Measurements from ENCODE around the gene TNS3. TPM values are rescaled to one million over a fixed set of nuclear protein-coding genes. Genes with fewer than 3 reads are reported as not detected.

The TNS3 gene
- total and polyA plus RNA-seq, 9 of the 15 experiments (the other 6 are each of a cell fraction or from before 2014, with no cell fraction given), result 0.20 TPM; not detected in 8

DNA sequence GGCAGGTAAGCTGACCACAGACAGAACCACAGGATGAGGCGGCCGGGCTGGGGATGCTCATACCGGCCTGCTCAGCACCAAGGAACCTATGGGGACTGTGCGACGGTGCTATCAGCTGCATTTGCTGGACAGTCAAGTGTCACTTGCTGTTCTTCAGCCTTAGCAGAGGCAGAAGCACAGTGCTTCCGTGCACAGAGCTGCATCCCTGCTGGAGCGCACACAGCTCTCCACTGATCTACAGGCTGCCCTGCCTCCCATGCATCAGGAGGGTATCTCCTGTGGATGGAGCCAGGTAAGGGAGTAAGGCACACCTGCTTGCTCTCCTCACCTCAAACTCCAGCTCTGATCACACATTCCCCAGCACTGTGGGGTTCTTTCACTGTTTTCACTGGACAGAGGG lies 97.5 kb downstream of the TNS3 start (continued):
- no peak for TF ChIP-seq TFAP4 (CRISPR knock-in tag; IDR thresholded peaks at IDR 0.05; ENCODE audit: borderline replicate concordance)
- TF ChIP-seq ID3 (CRISPR knock-in tag; IDR thresholded peaks at IDR 0.05), result no peak
- TF ChIP-seq ID3 (tag; IDR thresholded peaks at IDR 0.05), result no peak
- no peak for TF ChIP-seq ZNF124 (CRISPR knock-in tag; IDR thresholded peaks at IDR 0.05)
- TF ChIP-seq ZNF398 (CRISPR knock-in tag; IDR thresholded peaks at IDR 0.05), result no peak
- no peak for TF ChIP-seq FOXJ3 (CRISPR knock-in tag; IDR thresholded peaks at IDR 0.05)

DNA sequence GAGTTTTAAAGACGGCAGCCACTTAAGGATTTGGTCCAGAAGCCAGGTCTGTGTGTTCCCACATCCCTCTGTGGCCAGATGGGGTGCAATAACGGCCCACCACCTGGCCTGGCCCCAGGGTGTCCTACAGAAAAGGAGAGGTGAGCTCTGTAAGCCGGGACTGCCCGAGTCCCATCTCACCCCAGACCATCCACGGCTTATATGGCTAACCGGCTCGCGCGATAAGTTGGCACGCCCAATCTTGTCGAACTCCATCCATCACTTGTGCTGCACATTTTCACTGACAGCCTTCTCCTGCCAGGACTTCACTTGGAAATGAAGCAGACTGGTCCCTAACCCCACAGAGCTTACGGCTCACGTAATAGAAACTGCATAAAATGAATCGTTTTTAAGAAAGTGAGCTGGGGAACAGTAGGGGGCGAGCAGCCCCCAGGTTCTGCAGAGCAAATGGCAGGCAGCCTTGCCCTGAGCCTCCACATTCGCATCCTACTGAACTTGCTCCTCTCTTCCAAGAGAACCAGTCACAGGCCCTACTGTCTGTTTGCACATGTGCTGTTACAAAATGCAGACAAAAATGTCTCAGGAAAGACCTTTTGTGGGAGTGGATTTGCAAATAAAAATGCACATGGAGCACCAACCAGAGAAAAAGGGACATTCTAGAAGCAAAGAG lies 98.2 kb downstream of the TNS3 start:
- H3K4me3 ChIP-seq, result no peak overlapping the region
- H3K36me3 ChIP-seq (ENCODE audit: control insufficient read depth, insufficient read depth, low read length), result no peaks in the 10 kb centered on the region
- POLR2A ChIA-PET, result no interaction called here
- no peak overlapping the region for H3K9ac ChIP-seq (ENCODE audit: insufficient read depth in 1 of 2, low read depth in 2 of 2, low read length in 2 of 2)
- CTCF ChIA-PET (ENCODE audit: low intra/inter-chr PET ratio), result no interaction called here
- H3K4me1 ChIP-seq (replicated peaks in 1 of 2; ENCODE audit: control insufficient read depth in 2 of 2, insufficient read depth in 2 of 2, low read length in 2 of 2), result peaks cover 5 to 8% of the 10 kb centered on the region in 2 experiments; a peak in 4 of 5 replicates
- H3K27ac ChIP-seq (ENCODE audit: extremely low read depth, low read depth, low read length), result no peak overlapping the region
- TF ChIP-seq E2F5 (CRISPR knock-in tag; IDR thresholded peaks at IDR 0.05) (no peak), XRCC3 (IDR thresholded peaks at IDR 0.05) (no peak)
- TF ChIP-seq, protein P1, sequence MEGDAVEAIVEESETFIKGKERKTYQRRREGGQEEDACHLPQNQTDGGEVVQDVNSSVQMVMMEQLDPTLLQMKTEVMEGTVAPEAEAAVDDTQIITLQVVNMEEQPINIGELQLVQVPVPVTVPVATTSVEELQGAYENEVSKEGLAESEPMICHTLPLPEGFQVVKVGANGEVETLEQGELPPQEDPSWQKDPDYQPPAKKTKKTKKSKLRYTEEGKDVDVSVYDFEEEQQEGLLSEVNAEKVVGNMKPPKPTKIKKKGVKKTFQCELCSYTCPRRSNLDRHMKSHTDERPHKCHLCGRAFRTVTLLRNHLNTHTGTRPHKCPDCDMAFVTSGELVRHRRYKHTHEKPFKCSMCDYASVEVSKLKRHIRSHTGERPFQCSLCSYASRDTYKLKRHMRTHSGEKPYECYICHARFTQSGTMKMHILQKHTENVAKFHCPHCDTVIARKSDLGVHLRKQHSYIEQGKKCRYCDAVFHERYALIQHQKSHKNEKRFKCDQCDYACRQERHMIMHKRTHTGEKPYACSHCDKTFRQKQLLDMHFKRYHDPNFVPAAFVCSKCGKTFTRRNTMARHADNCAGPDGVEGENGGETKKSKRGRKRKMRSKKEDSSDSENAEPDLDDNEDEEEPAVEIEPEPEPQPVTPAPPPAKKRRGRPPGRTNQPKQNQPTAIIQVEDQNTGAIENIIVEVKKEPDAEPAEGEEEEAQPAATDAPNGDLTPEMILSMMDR (IDR thresholded peaks at IDR 0.05 in 2 of 3, conservative IDR thresholded peaks at IDR 0.05 in 1 of 3; ENCODE audit: insufficient read depth in 2 of 3, low read depth in 1 of 3, low read length in 3 of 3), result 0 out of 6 replicates have a peak, but pooled peaks of 1 of the 3 experiments have one; percentile 9
- peaks cover 0 to 61% of the 10 kb centered on the region in 2 experiments; a peak in 2 of 5 replicates for H3K27me3 ChIP-seq (ENCODE audit: control insufficient read depth in 2 of 2, insufficient read depth in 2 of 2, low read length in 2 of 2)
- 12% methylated on average over 9 of the region's 16 CpGs for WGBS (ENCODE audit: insufficient coverage, low coverage, missing lambda C conversion rate)
- intact Hi-C loops (cut with micrococcal nuclease) (no loop called here), in situ Hi-C loops (cut with MboI) (no loop called here)
- H3K9me3 ChIP-seq (replicated peaks; ENCODE audit: control insufficient read depth, insufficient read depth, low read depth, low read length), result no peaks in the 10 kb centered on the region
- H3K4me2 ChIP-seq (ENCODE audit: insufficient read depth, low read length), result no peak overlapping the region
- ATAC-seq (no peak), DNase-seq (ENCODE audit: extremely low read depth in 1 of 4, low spot score in 3 of 4) (no peak), FAIRE-seq (no peak)
- no peaks in the 10 kb centered on the region; the same call in 1 of the 2 replicates for H4K20me1 ChIP-seq (replicated peaks; ENCODE audit: control insufficient read depth, insufficient read depth, low read length)
- H2AFZ ChIP-seq (ENCODE audit: low read depth, low read length), result no peak overlapping the region
- no peaks in the 10 kb centered on the region for H3K9me1 ChIP-seq (ENCODE audit: control insufficient read depth, insufficient read depth, low read length)
- BruUV-seq (replicated peaks), result no TSS peak
- H3K79me2 ChIP-seq (ENCODE audit: control insufficient read depth, insufficient read depth, low read length), result no peaks in the 10 kb centered on the region
